ENCODE data around the gene ENTPD6. TPM values are rescaled to one million over a fixed set of nuclear protein-coding genes. Genes with fewer than 3 reads are reported as not detected.

The ENTPD6 gene
- total RNA-seq, 6 experiments from 2014 or later = 28.8 to 48.4 (median 34.6) TPM

GRCh38 chr20:25269833-25270170, 74.3 kb downstream of the ENTPD6 start:
- H3K36me3 ChIP-seq = peaks cover 0 to 5% (median 0%) of the 10 kb centered on the region in 4 donors
- intact Hi-C loops (cut with DNase I) = loop anchor here in 1 of 2 donors (10.0 kb wide), 1 partner anchor 75 kb away; the partner anchor contains the start of gene ENTPD6
- no peak for TF ChIP-seq CTCF (IDR thresholded peaks at IDR 0.05)
- no peak for TF ChIP-seq POLR2A (IDR thresholded peaks at IDR 0.05)
- 94% methylated on average over 4 of the region's 6 CpGs for WGBS (ENCODE audit: insufficient coverage, low coverage, low lambda C conversion rate, missing lambda C conversion rate)
- no peaks in the 10 kb centered on the region for H3K9me3 ChIP-seq
- H3K4me3 ChIP-seq = no peak overlapping the region
- no peak overlapping the region for H3K27ac ChIP-seq
- peak in 1 of 3 donors; percentile 32 for DNase-seq
- ATAC-seq = no peak
- H3K4me1 ChIP-seq = no peaks in the 10 kb centered on the region
- H3K27me3 ChIP-seq = no peaks in the 10 kb centered on the region

- Histone ChIP-seq H3K4me1 (no peaks in the 10 kb centered on the region), H3K27me3 (no peaks in the 10 kb centered on the region), H3K9me3 (no peaks in the 10 kb centered on the region), H3K36me3 (peaks cover 0 to 5% (median 0%) of the 10 kb centered on the region in 4 donors), H3K27ac (no peak overlapping the region), H3K4me3 (no peak overlapping the region)
- 86% methylated on average over 4 of the region's 12 CpGs for WGBS (ENCODE audit: insufficient coverage, low coverage, low lambda C conversion rate, missing lambda C conversion rate)
- ATAC-seq (no peak), DNase-seq (peak; percentile 10 to 36 (median 35))
- intact Hi-C loops (cut with DNase I) = loop anchor here in 1 of 2 donors (10.0 kb wide), 1 partner anchor 76 kb away; the partner anchor contains the start of gene ENTPD6
- TF ChIP-seq CTCF (IDR thresholded peaks at IDR 0.05) = no peak
- TF ChIP-seq POLR2A (IDR thresholded peaks at IDR 0.05) = no peak
Observed at GRCh38 chr20:25270829-25271251, 75.3 kb downstream of the ENTPD6 start.

- ATAC-seq (no peak), DNase-seq (peak; percentile 8 to 33 (median 19))
- no peaks in the 10 kb centered on the region for H3K9me3 ChIP-seq
- H3K27ac ChIP-seq = no peak overlapping the region
- peaks cover 0 to 5% (median 0%) of the 10 kb centered on the region in 4 donors for H3K36me3 ChIP-seq
- H3K27me3 ChIP-seq = no peaks in the 10 kb centered on the region
- TF ChIP-seq POLR2A (IDR thresholded peaks at IDR 0.05) (no peak), CTCF (IDR thresholded peaks at IDR 0.05) (no peak)
- intact Hi-C loops (cut with DNase I) = loop anchor here in 1 of 2 donors (10.0 kb wide), 1 partner anchor 77 kb away; the partner anchor contains the start of gene ENTPD6
- no peak overlapping the region for H3K4me3 ChIP-seq
- no peaks in the 10 kb centered on the region for H3K4me1 ChIP-seq
- 100% methylated on average over 1 of the region's 13 CpGs for WGBS (ENCODE audit: insufficient coverage, low coverage, low lambda C conversion rate, missing lambda C conversion rate)
Observed at GRCh38 chr20:25271486-25272222, 76.1 kb downstream of the ENTPD6 start.

GRCh38 chr20:25272223-25273000, 76.9 kb downstream of the ENTPD6 start:
- ATAC-seq (no peak), DNase-seq (peak in 1 of 3 donors; percentile 16)
- Histone ChIP-seq H3K4me1 (no peaks in the 10 kb centered on the region), H3K36me3 (peaks cover 0 to 5% (median 0%) of the 10 kb centered on the region in 4 donors), H3K9me3 (no peaks in the 10 kb centered on the region), H3K4me3 (no peak overlapping the region), H3K27ac (no peak overlapping the region), H3K27me3 (no peaks in the 10 kb centered on the region)
- WGBS (ENCODE audit: insufficient coverage, low coverage, low lambda C conversion rate, missing lambda C conversion rate) = 84% methylated on average over 10 of the region's 19 CpGs
- intact Hi-C loops (cut with DNase I) = loop anchor here in 1 of 2 donors (10.0 kb wide), 1 partner anchor 78 kb away; the partner anchor contains the start of gene ENTPD6
- TF ChIP-seq POLR2A (IDR thresholded peaks at IDR 0.05) = no peak
- TF ChIP-seq CTCF (IDR thresholded peaks at IDR 0.05) = no peak

Measured in right lobe of liver (tissue), 6 donors.